Hindlimb muscle (tissue), 1 donor: ENCODE results near the gene MTX1. TPM values are rescaled to one million over a fixed set of nuclear protein-coding genes. Genes with fewer than 3 reads are reported as not detected.
"Not testable (repeated sequence)": the region's sequence is repeated elsewhere in the genome, so short reads cannot be mapped to it uniquely, and the experiment has no call there.

Experiments used
- DNase-seq: peaks from one replicate; pipeline ENCODE4 v3.0.0-alpha.2; 2013
- polyA plus RNA-seq: library from polyadenylated mRNA; unstranded; fragments of 120-200 nt; gene quantifications from one replicate; pipeline ENCODE4 v1.2.1, GENCODE V29; 2013; ENCODE audit not compliant: insufficient read length

MTX1 gene
- polyA plus RNA-seq, 1 donor = 18.0 TPM

DNA sequence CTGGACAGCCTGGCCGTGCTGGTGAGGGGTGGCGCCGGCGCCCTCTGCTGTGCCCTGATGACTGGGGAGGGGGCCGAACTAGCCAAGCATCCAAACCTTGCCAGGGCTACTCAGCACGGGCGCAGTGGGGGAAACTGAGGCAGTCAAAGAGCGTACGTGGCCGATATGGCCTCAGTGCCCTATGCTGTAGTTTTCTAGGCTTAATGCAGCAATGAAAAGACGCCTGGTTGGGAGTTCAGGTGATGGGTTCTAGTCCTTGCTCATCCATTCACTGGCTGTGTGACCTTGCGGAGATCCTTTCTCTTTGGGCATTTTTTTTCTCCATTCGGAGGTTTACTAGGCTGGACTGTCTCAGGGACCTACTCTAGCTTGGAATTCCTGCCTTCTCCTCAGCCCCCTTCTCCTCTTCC is 822 bp downstream of the MTX1 start:
- DNase-seq = no peak

DNA sequence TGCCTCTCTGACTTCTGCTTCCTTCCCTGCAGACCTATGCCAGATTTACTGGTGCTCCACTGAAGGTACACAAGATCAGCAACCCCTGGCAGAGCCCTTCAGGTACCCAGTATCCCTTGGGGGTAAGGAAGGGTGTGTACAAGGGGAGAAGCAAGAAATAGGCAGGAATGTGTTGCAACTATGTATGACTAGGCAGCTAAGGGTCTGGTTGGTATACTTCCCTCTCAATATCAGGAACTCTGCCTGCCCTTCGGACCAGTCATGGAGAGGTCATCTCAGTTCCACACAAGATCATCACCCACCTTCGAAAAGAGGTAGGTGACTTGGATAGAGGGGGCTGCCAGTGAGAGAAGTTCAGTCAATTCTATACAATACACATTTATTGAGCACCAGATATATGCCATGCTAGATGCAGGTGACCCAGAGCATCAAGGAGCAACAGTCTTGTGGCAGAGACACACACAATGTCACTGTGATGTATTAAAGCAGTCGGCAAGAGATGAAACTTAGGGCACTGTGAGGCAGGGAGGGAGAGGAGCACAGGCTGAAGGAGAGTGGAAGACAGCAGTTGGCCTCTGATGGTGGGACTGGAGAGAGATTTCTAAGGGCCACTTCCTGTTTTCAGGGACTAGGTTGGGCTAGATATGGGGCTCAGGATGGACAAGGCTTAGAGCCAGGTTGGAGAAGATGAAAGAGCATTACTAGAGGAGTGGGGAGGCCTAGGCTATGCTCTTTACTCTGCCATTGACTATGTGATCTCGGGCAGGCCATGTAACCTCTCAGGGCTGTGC is 2.0 kb downstream of the MTX1 start:
- DNase-seq = no peak

DNA sequence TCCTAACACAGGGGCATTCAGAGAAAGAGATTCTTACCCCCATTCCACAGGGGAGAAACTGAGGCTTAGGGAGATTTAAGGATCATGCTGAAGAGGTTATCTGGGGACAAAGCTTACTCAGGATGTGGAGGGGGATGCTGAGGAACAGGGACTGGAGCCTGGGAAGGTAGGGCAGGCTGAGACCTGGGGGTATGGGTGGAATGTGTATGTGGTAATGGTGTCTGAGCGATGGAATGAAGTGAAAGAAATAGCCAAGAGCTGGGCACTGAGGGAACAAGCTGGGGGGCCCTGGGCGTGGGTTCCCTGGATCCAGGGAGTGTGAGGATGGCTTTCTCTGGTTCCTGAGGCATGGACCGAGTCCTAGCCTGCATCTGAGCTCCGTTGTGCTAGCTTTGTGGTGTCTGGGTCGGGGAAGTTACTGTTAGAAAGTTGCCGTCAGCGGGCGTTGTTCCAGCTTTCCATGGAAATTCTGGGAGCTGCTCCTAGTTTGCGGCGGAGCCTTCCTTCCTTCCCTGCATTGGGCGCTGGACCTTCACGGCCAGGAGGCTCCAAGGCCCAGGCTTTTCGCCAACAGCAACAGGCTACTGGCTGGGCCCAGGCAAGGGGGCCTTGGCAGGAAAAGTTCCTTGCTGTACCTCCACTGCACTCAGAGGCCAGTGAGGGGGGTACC is 3.0 kb downstream of the MTX1 start:
- DNase-seq = peak; percentile 83

DNA sequence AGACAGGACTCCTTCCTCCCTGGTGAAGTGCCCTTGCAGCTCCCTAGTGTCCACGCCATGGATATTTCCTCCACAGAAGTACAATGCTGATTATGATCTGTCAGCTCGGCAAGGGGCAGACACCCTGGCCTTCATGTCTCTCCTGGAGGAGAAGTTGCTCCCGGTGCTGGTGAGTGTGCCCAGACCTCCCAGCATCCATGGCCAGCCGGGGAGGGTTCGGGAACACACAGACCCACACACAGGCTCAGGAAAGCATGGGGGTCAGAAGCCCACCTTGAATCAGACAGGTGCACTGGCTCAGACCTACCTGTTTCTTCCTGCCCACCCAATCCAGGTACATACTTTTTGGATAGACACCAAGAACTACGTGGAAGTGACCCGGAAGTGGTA is 3.6 kb downstream of the MTX1 start:
- DNase-seq = not testable (repeated sequence)

DNA sequence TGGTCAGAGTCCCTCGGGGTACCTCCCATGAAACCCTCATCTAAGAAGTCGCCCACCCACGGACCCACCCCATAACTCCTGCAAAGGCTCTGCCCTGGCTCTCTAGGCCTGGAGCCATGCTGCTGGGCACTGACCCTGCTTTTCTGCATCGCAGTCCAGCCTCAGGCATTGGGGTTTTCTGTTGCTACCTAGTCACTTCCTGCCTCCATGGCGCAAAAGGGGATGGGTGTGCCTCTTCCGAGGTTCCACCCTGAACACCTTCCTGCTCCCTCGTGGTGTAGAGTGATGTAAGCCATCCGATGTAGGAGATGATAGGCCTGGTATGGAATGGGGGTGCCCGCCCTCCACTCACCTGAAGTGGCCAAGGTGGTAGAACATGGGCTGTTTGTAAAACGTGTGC is 6.2 kb downstream of the MTX1 start:
- DNase-seq = not testable (repeated sequence)

DNA sequence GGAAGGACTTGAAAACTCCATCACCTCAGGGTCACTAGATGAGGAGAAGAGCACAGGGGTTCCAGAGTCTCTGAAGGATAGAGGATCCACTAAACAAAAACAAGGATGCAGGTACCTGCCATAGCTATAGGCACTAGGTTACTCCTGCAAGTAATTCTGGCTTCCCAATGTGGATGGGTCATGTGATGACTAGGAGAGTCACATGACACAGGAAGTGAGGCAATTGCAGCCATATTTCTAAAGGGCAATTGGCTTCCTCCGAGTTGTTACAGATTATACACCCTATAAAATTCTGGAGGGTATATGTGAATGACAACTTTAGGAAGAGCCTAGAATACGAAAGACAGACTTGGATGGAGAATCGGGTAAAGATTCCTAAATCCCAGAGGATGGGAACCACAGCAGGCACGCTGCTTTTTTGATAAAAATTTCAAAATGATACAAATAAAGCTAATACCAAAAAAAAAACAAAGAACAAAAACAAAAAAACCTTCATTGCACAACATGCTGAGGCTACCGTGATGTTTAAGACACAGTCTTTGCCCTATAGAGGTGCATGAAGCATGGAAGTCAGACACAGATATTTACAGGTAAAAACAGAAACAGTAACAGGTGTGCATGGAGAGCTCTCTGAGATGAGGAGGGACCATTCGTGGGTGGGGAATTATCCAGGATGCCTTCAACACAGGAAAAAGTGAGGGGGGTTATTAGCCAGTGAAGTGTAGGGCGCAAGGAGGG is 10.5 kb downstream of the MTX1 start:
- DNase-seq = no peak

DNA sequence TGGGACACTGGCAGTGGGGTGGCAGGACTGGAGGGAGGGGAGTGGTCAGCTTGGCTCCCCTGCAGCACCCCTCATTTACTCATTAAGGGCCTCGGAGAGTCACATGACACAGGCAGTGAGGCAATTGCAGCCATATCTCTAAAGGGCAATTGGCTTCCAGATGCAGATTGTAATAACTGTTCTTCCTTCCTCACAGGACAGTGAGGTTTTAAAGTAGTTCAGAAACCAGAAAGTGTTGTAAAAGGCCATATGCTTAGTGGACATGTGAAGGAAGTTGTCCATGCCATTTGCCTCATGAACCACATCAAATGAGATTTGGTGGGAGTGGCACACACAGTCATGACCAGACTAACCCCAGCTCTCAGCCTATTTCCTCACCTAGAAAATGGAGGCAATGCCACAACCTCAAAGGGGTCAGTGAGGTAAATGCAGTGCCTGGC is 11.1 kb downstream of the MTX1 start:
- no peak for DNase-seq

DNA sequence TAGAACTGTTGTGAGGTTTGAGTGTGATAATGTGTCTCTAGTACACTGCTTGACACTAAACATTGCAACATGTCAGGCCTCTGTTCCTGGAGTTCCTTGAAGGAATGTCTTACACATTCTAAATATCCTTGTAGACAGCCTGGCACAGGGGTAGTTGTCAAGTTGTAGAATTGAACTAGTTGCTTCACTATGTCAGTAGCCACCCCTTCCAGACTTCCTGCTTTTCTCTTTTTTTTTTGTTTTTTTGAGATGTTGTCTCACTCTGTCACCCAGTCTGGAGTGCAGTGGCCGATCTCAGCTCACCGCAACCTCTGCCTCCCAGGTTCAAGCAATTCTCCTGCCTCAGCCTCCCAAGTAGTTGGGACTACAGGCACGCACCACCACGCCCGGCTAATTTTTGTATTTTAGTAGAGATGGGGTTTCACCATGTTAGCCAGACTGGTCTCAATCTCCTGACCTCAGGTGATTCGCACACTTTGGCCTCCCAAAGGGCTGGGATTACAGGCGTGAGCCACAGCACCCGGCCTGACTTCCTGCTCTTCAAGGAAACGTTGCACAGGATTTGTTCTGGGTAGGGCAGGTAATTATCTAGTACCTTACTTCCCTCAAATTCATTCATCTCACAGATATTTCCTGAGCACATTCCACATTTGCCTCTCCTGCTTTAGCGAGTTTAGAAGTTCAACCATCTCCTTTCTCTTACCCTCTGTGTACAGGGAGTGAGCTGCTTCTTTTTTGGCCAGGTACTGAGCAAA is 11.9 kb downstream of the MTX1 start:
- not testable (repeated sequence) for DNase-seq

DNA sequence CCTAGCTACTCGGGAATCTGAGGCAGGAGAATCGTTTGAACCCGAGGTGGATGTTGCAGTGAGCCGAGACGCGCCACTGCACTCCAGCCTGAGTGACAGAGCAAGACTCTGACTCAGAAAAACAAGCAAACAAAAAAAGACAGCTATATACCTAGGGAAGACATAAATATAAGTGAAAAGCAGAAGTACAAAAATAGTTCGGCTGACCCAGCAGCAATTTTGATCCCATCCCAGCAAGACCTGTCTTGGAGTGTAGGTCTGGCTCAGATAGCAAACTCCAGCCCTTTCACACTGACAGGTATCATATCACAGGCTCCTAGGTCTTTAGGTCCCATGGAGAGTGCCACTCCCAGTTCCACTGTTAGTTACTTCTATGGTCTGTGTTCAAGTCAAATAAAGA is 14.6 kb downstream of the MTX1 start:
- DNase-seq = no peak

DNA sequence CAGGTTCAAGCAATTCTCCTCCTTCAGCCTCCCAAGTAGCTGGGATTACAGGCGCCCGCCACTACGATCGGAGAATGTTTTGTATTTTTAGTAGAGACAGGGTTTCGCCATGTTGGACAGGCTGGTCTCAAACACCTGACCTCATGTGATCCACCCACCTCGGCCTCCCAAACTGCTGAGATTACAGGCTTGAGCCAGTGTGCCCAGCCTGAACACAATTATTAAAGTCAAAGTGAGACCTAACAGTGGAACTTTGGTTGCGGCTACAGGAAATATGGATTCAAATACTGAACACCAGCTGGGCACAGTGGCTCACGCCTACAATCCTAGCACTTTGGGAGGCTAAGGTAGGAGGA is 16.9 kb downstream of the MTX1 start:
- not testable (repeated sequence) for DNase-seq

DNA sequence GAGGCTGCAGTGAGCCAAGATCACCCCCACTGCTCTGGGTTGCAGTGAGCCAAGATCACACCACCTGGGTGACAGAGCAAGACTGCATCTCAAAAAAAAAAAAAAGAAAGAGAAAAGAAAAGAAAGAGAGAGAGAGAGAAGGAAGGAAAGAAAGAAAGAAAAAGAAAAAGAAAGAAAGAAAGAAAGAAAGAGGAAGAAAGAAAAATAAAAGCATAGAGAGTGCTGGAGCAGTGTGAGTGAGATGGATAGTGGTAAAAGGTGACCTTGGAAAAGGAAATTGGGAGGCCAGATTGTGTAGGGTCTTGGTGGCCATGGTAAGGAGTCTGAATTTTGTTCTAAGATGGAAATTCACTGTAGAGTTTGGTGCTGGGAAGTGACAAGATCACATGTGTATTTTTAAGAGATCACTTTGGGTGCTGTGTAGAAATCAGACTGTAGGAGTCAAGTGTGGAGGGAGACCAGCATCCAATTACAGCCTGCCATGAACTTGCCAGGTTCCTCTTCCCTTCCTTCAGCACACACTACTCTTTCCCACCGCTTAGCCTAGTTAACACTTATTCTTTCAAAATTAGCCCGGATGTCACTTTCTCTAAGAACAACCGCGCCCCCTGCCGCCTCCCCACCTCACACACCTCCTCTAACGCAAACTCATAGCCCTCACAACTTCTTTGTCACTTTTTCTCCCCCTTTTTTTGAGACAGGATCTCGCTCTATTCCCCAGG is 17.9 kb downstream of the MTX1 start:
- peak; percentile 77 for DNase-seq

DNA sequence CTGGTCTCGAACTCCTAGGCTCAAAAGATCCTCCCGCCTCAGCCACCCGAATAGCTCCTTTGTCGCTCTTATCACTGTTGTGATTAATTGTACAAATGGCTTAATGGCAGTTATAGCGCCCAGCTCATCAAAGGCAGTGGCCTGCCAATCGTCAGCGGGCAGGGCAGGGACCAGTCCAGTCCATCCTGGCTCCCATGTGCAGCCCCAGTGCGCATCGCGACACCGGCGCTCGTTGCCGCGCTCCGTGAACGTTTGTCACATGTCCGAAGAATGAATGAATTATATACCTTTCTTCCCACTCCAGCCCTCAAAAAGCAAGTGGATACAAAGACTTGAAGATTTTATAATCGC is 18.4 kb downstream of the MTX1 start:
- DNase-seq = peak; percentile 41

DNA sequence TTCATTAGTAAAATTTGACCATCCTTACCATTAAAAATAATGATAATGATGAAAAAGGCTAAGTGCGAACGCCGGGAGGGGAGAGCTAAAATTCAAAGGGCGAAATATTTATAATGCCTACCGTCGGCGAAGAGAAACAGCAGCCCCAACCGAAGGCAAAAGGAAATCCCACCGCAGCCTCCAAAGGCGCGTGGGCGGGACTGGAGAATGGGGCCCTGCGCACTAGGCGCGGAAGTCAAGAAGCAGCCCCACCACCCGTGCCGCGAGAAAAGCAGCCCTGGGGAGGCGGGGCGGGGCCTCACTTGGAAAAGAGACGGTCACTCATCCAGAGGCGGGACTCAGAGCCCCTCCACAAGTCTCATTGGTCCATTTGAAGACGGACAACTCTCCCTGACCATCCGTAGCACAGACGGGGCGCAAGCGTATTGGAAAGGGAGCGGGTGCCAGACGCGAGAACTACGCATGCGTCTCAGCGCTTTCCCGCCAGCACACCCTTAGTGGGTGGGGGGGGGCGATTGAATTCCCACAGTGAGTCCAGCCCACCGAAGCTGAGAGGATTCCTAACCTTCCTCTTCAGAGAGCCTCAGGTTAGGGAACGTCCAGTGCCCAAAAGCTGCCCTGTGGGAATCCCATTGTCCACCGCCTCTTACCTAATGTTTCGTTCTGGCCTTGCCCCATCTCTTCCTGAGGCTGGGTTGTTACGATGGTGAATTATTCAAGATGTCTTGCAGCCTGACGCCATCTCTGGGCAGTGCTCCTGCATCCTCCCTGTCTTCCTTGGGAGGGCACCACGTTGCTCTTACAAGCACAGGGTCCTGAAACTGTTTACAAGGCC is 19.0 kb downstream of the MTX1 start:
- DNase-seq = peak; percentile 99

DNA sequence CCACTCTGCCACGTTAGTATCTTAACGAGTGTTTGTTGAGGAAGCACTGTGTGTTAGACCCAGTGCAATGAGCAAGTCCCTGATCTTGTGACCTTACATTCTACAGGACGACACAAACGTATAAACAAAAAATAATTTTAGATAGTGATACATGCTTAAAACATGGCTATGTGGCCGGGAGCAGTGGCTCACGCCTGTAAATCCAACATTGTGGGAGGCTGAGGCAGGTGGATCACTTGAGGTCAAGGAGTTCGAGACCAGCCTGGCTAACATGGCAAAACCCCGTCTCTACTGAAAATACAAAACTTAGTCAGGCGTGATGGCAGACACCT is 19.6 kb downstream of the MTX1 start:
- no peak for DNase-seq

DNA sequence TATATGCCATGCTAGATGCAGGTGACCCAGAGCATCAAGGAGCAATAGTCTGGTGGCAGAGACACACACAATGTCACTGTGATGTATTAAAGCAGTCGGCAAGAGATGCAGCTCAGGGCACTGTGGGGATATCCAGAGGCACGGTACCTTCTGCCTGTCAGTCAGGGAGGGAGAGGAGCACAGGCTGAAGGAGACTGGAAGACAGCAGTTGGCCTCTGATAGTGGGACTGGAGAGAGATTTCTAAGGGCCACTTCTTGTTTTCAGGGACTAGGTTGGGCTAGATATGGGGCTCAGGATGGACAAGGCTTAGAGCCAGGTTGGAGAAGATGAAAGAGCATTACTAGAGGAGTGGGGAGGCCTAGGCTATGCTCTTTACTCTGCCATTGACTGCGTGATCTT is 22.8 kb downstream of the MTX1 start:
- not testable (repeated sequence) for DNase-seq

DNA sequence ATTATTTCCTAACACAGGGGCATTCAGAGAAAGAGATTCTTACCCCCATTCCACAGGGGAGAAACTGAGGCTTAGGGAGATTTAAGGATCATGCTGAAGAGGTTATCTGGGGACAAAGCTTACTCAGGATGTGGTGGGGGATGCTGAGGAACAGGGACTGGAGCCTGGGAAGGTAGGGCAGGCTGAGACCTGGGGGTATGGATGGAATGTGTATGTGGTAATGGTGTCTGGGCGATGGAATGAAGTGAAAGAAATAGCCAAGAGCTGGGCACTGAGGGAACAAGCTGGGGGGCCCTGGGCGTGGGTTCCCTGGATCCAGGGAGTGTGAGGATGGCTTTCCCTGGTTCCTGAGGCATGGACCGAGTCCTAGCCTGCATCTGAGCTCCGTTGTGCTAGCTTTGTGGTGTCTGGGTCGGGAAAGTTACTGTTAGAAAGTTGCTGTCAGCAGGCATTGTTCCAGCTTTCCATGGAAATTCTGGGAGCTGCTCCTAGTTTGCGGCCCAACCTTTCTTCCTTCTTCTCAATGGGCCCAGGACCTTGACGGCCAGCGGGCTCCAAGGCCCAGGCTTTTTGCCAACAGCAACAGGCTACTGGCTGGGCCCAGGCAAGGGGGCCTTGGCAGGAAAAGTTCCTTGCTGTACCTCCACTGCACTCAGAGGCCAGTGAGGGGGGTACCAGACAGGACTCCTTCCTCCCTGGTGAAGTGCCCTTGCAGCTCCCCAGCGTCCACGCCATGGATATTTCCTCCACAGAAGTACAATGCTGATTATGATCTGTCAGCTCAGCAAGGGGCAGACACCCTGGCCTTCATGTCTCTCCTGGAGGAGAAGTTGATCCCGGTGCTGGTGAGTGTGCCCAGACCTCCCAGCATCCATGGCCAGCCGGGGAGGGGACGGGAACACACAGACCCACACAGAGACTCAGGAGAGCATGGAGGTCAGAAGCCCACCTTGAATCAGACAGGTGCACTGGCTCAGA is 23.8 kb downstream of the MTX1 start:
- DNase-seq = peak; percentile 91

DNA sequence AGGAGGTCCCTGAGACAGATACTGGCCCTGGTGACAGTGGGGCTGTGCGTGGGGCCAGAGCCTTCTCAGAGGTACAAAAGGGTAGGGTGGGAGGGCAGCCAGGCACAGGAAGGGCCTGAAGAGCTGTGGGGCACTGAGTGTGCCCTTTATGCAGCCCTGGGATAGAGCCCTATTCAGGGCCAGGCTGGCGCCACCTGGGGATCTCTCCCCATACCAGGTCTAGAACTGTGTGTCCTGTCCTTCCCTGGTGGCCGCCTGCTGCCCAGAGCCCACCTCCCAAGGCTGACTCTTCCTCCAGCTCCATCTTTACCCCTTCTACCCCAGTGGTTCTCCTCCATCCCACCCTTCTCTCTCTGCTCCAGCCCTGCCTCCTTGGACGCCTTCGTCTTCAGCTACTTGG is 25.0 kb downstream of the MTX1 start:
- DNase-seq = not testable (repeated sequence)

DNA sequence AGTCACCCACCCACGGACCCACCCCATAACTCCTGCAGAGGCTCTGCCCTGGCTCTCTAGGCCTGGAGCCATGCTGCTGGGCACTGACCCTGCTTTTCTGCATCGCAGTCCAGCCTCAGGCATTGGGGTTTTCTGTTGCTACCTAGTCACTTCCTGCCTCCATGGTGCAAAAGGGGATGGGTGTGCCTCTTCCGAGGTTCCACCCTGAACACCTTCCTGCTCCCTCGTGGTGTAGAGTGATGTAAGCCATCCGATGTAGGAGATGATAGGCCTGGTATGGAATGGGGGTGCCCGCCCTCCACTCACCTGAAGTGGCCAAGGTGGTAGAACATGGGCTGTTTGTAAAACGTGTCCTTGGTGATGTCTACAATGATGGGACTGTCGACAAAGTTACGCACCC is 26.9 kb downstream of the MTX1 start:
- not testable (repeated sequence) for DNase-seq

DNA sequence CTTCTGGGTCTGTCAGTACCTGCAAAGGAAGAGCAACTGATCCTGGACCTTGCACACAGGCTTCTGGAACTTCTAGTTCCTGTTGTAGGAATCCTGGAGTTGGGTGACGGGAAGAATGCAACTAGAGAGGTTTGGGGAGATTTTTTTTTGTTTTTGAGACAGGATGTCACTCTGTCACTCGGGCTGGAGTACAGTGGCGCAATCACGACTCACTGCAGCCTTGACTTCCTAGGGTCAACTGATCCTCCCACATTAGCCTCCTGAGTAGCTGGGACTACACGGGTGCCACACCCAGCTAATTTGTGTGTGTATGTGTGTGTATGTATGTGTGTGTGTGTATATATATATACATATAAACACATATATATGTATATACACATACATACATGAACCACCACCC is 28.0 kb downstream of the MTX1 start:
- no peak for DNase-seq

DNA sequence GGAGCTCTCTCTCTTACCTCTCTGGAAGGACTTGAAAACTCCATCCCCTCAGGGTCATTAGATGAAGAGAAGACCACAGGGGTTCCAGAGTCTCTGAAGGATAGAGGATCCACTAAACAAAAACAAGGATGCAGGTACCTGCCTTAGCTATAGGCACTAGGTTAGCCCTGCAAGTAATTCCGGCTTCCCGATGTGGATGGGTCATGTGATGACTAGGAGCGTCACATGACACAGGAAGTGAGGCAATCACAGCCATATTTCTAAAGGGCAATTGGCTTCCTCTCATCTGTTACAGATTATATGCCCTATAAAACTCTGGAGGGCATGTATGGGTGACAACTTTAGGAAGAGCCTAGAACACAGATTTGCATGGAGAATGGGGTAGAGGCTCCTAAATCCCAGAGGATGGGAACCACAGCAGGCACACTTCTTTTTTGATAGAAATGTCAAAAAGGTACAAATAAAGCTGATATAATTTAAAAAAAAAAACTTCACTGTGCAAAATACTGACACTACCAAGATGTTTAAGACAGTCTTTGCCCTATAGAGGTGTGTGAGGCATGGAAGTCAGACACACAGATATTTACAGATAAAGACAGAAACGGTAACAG is 32.7 kb downstream of the MTX1 start:
- DNase-seq = peak; percentile 74
